HG02623 (cell line): ENCODE measurements around the gene KCNMA1.

Experiments
- ATAC-seq: cut with Tn5 transposase; IDR thresholded peaks from one replicate; pipeline ENCODE4 v1.9.1; 2021; ENCODE audit warnings: moderate library complexity; ENCODE audit not compliant: unreplicated experiment

KCNMA1 gene

GRCh38 chr10:76864922-76865321, 772.7 kb downstream of the KCNMA1 start:
- no peak for ATAC-seq

GRCh38 chr10:76858721-76859120, 778.9 kb downstream of the KCNMA1 start:
- ATAC-seq: no peak

GRCh38 chr10:76840802-76841201, 796.8 kb downstream of the KCNMA1 start:
- ATAC-seq: no peak

- no peak for ATAC-seq
These were observed 798.3 kb downstream of the KCNMA1 start for GRCh38 chr10:76839276-76839675.

- ATAC-seq: no peak
These were observed 807.4 kb downstream of the KCNMA1 start for GRCh38 chr10:76830218-76830617.

GRCh38 chr10:76829724-76830123, 807.9 kb downstream of the KCNMA1 start:
- no peak for ATAC-seq
